Mammary epithelial cell (primary cell): ENCODE measurements around the gene AGXT.

Experiments
- EZH2 ChIP-seq: IDR thresholded peaks from 2 replicates; pipeline ENCODE4 v1.6.1; 2012; ENCODE audit warnings: low read length, inconsistent platforms, borderline replicate concordance
- TF ChIP-seq, protein P1 (sequence below), 2 donors: IDR thresholded peaks in 1 of 2; conservative IDR thresholded peaks in 1 of 2; 2 replicates each; pipeline ENCODE4 v1.5.1; 2011 to 2012; ENCODE audit warnings: inconsistent platforms in 2 of 2, low read length in 2 of 2, mild to moderate bottlenecking in 2 of 2, control low read depth in 1 of 2, low read depth in 1 of 2; ENCODE audit not compliant: insufficient read depth in 1 of 2; ENCODE audit errors: extremely low read depth in 1 of 2

DNA sequence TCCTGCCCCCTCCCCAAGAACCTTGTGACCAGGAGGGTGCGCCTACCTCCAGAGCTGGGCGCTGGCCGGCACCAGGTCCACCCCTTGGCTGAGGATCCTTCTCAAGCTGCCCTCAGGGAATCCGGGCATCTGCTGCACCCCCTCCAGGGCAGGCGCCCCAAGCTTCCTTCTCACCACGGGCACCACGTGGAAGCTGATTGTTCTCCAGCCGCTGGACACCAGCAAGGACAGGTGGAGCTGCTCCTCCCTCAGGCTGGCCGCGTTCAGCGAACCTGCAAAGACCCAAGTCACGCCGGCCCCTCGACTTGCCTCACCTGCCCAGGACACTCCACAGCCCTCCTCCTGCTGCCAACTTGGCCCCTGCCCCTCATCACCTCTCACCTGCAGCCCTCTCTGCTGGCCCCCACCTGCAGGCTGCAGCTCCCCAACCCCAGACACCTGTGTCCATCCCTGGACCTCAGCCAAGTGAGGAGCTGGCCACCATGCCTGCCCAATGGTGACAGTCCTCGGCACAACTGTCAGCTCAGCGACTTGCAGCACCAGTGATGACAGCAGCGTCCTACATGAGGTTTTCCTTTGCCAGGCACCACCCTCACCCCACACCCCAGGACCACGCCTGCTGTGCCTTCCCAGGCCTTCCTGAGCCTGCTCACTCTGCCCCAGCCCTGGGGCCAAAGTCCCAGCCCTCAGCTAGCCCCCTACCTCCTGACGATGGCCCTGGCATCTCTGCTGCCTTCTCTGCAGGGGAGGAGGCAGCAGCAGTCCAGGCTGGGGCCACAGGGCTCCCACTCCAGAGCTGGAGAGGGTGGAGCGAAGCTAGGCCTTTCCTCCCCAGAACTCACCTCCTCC, 23.1 kb downstream of the AGXT start:
- TF ChIP-seq, protein P1, sequence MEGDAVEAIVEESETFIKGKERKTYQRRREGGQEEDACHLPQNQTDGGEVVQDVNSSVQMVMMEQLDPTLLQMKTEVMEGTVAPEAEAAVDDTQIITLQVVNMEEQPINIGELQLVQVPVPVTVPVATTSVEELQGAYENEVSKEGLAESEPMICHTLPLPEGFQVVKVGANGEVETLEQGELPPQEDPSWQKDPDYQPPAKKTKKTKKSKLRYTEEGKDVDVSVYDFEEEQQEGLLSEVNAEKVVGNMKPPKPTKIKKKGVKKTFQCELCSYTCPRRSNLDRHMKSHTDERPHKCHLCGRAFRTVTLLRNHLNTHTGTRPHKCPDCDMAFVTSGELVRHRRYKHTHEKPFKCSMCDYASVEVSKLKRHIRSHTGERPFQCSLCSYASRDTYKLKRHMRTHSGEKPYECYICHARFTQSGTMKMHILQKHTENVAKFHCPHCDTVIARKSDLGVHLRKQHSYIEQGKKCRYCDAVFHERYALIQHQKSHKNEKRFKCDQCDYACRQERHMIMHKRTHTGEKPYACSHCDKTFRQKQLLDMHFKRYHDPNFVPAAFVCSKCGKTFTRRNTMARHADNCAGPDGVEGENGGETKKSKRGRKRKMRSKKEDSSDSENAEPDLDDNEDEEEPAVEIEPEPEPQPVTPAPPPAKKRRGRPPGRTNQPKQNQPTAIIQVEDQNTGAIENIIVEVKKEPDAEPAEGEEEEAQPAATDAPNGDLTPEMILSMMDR (conservative IDR thresholded peaks at IDR 0.05 in 1 of 2, IDR thresholded peaks at IDR 0.05 in 1 of 2; ENCODE audit: extremely low read depth in 1 of 2, insufficient read depth in 1 of 2, low read depth in 1 of 2, low read length in 2 of 2), result no peak
- no peak for TF ChIP-seq EZH2
